K562 (cell line): Measurements from ENCODE around the gene EPHB6. TPM values are rescaled to one million over a fixed set of nuclear protein-coding genes. Genes with fewer than 3 reads are reported as not detected.
A peak's percentile ranks its signal among the peaks of the same experiment; 100 is the strongest.

Experiments used
- ATAC-seq: fragments of 200-7000 bp; cut with Tn5 transposase; 3 replicates; pipeline ENCODE4 v1.9.1; 2020; ENCODE audit warnings: moderate library complexity
- BruUV-seq: library from RNA; stranded (reverse); fragments of 400-500 nt; replicated peaks from 2 replicates; lab custom pipeline; 2021; lab: Mats Ljungman, UMichigan
- CTCF ChIA-PET: fragments of 300-600 bp; formaldehyde crosslinking; extraction: SDS; loops from one replicate; lab custom pipeline; 2021; ENCODE audit warnings: low intra/inter-chr PET ratio; lab: Yijun Ruan, JAX
- POLR2A ChIA-PET: fragments of 300-600, 350-650 bp; sonication (Branson Sonifier 250); formaldehyde crosslinking; extraction: SDS; loops from one replicate; lab custom pipeline; 2021; ENCODE audit warnings: antibody characterized with exemption, inconsistent platforms; lab: Yijun Ruan, JAX
- DNase-seq, 4 experiments: peaks; one replicate each; pipeline versions ENCODE4 v3.0.0 to v3.0.0-alpha.2; 2011 to 2018; ENCODE audit warnings: low spot score in 3 of 4, mixed read lengths in 3 of 4; ENCODE audit errors: extremely low read depth in 1 of 4
- FAIRE-seq: peaks from 2 replicates; lab custom pipeline; 2011; peaks lifted over from hg19 to GRCh38; lab: Jason Lieb, UNC
- H2AFZ ChIP-seq: 2 replicates; pipeline ENCODE4 v1.6.0; 2011; ENCODE audit warnings: low read depth, low read length, control low read depth, inconsistent platforms
- H3K27ac ChIP-seq: fragments of 200-600 bp; 3 replicates; pipeline ENCODE4 v1.8.0; 2011; ENCODE audit warnings: low read depth, mild to moderate bottlenecking, control low read depth, inconsistent platforms, low read length, moderate library complexity, mixed read lengths; ENCODE audit errors: extremely low read depth
- H3K27me3 ChIP-seq, 2 experiments: fragments of 300-600 bp in 1 of 2; 2 replicates in 1 of 2; 3 replicates in 1 of 2; pipeline versions ENCODE4 v1.6.0 to v1.8.0; 2011; ENCODE audit warnings: inconsistent platforms in 2 of 2, low read length in 2 of 2, mild to moderate bottlenecking in 1 of 2, mixed read lengths in 1 of 2, moderate library complexity in 1 of 2; ENCODE audit not compliant: control insufficient read depth in 2 of 2, insufficient read depth in 2 of 2
- H3K36me3 ChIP-seq: fragments of 300-600 bp; 3 replicates; pipeline ENCODE4 v1.8.0; 2011; ENCODE audit warnings: mild to moderate bottlenecking, low read length, inconsistent platforms; ENCODE audit not compliant: control insufficient read depth, insufficient read depth
- H3K4me1 ChIP-seq, 2 experiments: fragments of 200-600 bp in 1 of 2; replicated peaks in 1 of 2; 2 replicates in 1 of 2; 3 replicates in 1 of 2; pipeline versions ENCODE4 v1.5.1 to v1.8.0; 2011; ENCODE audit warnings: inconsistent platforms in 2 of 2, low read length in 2 of 2, mild to moderate bottlenecking in 1 of 2, mixed read lengths in 1 of 2, moderate library complexity in 1 of 2; ENCODE audit not compliant: control insufficient read depth in 2 of 2, insufficient read depth in 2 of 2
- H3K4me2 ChIP-seq: 2 replicates; pipeline ENCODE4 v1.6.1; 2011; ENCODE audit warnings: low read length, control low read depth, inconsistent platforms, mixed read lengths; ENCODE audit not compliant: insufficient read depth
- H3K4me3 ChIP-seq: fragments of 200-600 bp; sonication (generic), shearing (Covaris generic); 2 replicates; pipeline ENCODE4 v1.5.1; 2016; ENCODE audit warnings: control low read depth, inconsistent platforms
- H3K79me2 ChIP-seq: fragments of 200-600 bp; 3 replicates; pipeline ENCODE4 v1.8.0; 2011; ENCODE audit warnings: low read length, inconsistent platforms; ENCODE audit not compliant: control insufficient read depth, insufficient read depth
- H3K9ac ChIP-seq, 2 experiments: 2 replicates each; pipeline versions ENCODE4 v1.6.0 to v1.6.1; 2011; ENCODE audit warnings: low read depth in 2 of 2, low read length in 2 of 2, control low read depth in 1 of 2, inconsistent platforms in 1 of 2, mild to moderate bottlenecking in 1 of 2, mixed read lengths in 1 of 2; ENCODE audit not compliant: insufficient read depth in 1 of 2
- H3K9me1 ChIP-seq: one replicate; pipeline ENCODE4 v1.6.0; 2011; ENCODE audit warnings: inconsistent platforms, mild to moderate bottlenecking, low read length, moderate library complexity; ENCODE audit not compliant: control insufficient read depth, insufficient read depth
- H3K9me3 ChIP-seq: replicated peaks from 2 replicates; pipeline ENCODE4 v1.5.1; 2011; ENCODE audit warnings: low read depth, low read length, inconsistent platforms; ENCODE audit not compliant: control insufficient read depth, insufficient read depth
- H4K20me1 ChIP-seq: replicated peaks from 2 replicates; pipeline ENCODE4 v1.6.1; 2011; ENCODE audit warnings: low read length, inconsistent platforms, mixed read lengths; ENCODE audit not compliant: control insufficient read depth, insufficient read depth
- ARID1B ChIP-seq: fragments of 450-650 bp; IDR thresholded peaks from 2 replicates; pipeline ENCODE4 v1.6.1; 2016; ENCODE audit warnings: antibody characterized with exemption, mild to moderate bottlenecking, inconsistent platforms
- CAMTA2 ChIP-seq: fragments of 250-450 bp; sonication (Bioruptor Pico); conservative IDR thresholded peaks from 2 replicates; pipeline ENCODE4 v1.5.1; 2022
- CBFA2T3 ChIP-seq: fragments of 450-650 bp; IDR thresholded peaks from 2 replicates; pipeline ENCODE4 v1.6.1; 2017
- DIDO1 ChIP-seq: fragments of 450-650 bp; IDR thresholded peaks from 2 replicates; pipeline ENCODE4 v1.6.1; 2016; ENCODE audit warnings: low read depth, missing biosample characterization, missing genetic modification characterization
- ELF1 ChIP-seq: fragments of 200-800 bp; sonication (Bioruptor generic); IDR thresholded peaks from 2 replicates; pipeline ENCODE4 v1.6.1; 2016; ENCODE audit warnings: missing genetic modification characterization, missing compliant biosample characterization
- GATAD2A ChIP-seq: fragments of 450-650 bp; IDR thresholded peaks from 2 replicates; pipeline ENCODE4 v1.6.1; 2017
- HDAC2 ChIP-seq: fragments of 450-650 bp; IDR thresholded peaks from 2 replicates; pipeline ENCODE4 v1.6.1; 2016; ENCODE audit warnings: mild to moderate bottlenecking
- MCM7 ChIP-seq, 2 experiments: fragments of 450-650 bp; IDR thresholded peaks; 2 replicates each; pipeline ENCODE4 v1.6.1; 2016 to 2018
- NCOA4 ChIP-seq: fragments of 450-650 bp; IDR thresholded peaks from 2 replicates; pipeline ENCODE4 v1.6.1; 2018; ENCODE audit warnings: mild to moderate bottlenecking; ENCODE audit not compliant: partially characterized antibody
- NR2C2 ChIP-seq, 2 experiments: fragments of 200-800 bp in 1 of 2; sonication (Bioruptor generic) in 1 of 2; sonication (generic) in 1 of 2; formaldehyde crosslinking in 1 of 2; IDR thresholded peaks; 2 replicates each; pipeline versions ENCODE4 v1.6.1 to v1.8.0; 2016 to 2022; ENCODE audit warnings: mild to moderate bottlenecking in 1 of 2, missing compliant biosample characterization in 1 of 2, missing genetic modification characterization in 1 of 2, missing genetic modification reagents in 1 of 2
- RBM25 ChIP-seq: fragments of 200-400 bp; formaldehyde crosslinking; IDR thresholded peaks from 2 replicates; pipeline ENCODE4 v1.6.1; 2018; ENCODE audit warnings: low read length, low read depth, moderate library complexity; ENCODE audit not compliant: severe bottlenecking
- ZFX ChIP-seq: sonication (generic); formaldehyde crosslinking; IDR thresholded peaks from 2 replicates; pipeline ENCODE4 v1.8.0; 2022; ENCODE audit warnings: mild to moderate bottlenecking, missing genetic modification reagents, moderate library complexity
- WGBS: fragments of 100-300 bp; shearing (Covaris generic); methylation state at CpG from one replicate; pipeline ENCODE4 v1.1.6; 2016; ENCODE audit warnings: low coverage, mixed read lengths; ENCODE audit not compliant: insufficient coverage; ENCODE audit errors: missing lambda C conversion rate; 5-methylcytosine and 5-hydroxymethylcytosine counted together
- in situ Hi-C: fragments of 300-500 bp; cut with MboI; formaldehyde crosslinking; loops from 4 replicates; pipeline ENCODE4 v1.15.0; 2018; ENCODE audit warnings: inconsistent platforms, mixed read lengths
- intact Hi-C: fragments of 100-400 bp; cut with micrococcal nuclease; formaldehyde crosslinking; loops from 2 replicates; pipeline ENCODE4 v1.14.2; 2022
- polyA plus RNA-seq, 8 experiments: library from polyadenylated mRNA; depleted of rRNA in 4 of 8; stranded (reverse) in 5 of 8; unstranded in 3 of 8; fragments of >200 nt; fragmentation: Nextera tagmentation in 2 of 8; fragmentation: Illumina TruSeq in 1 of 8; extraction: Ambion mirVana in 2 of 8; extraction: Trizol in 1 of 8; gene quantifications; 2 replicates each; pipeline versions ENCODE4 v1.2.1 to v1.2.3, GENCODE V29; 2011 to 2014; ENCODE audit warnings: inconsistent platforms in 1 of 8, missing spikeins in 1 of 8
- total RNA-seq, 7 experiments: library from RNA; depleted of rRNA in 6 of 7; stranded (reverse); fragments of >200 nt in 6 of 7; fragmentation: Illumina TruSeq in 2 of 7; extraction: Trizol in 2 of 7; gene quantifications; 2 replicates each; pipeline versions ENCODE4 v1.2.1 to v1.2.3, GENCODE V29; 2011 to 2021; ENCODE audit warnings: low replicate concordance in 1 of 7

The EPHB6 gene
- total and polyA plus RNA-seq, 9 of the 15 experiments (the other 6 are each of a cell fraction or from before 2014, with no cell fraction given): 1.4 to 123 (median 7.6) TPM

GRCh38 chr7:142871260-142872105 lies 16.6 kb downstream of the EPHB6 start:
- intact Hi-C loops: loop anchor here (2.0 kb wide), 1 partner anchor 89 kb away; no protein-coding TSS in a partner anchor
- in situ Hi-C loops: no loop called here

More at GRCh38 chr7:142871260-142872105, 16.6 kb downstream of the EPHB6 start:
- H3K36me3 ChIP-seq: no peaks in the 10 kb centered on the region
- ATAC-seq (no peak), DNase-seq (no peak), FAIRE-seq (no peak)
- no peak overlapping the region for H3K4me3 ChIP-seq
- 18% methylated on average over 23 of the region's 23 CpGs for WGBS
- no peaks in the 10 kb centered on the region for H3K9me1 ChIP-seq
- peaks cover 0 to 19% of the 10 kb centered on the region in 2 experiments; a peak in 1 of 5 replicates for H3K4me1 ChIP-seq
- TF ChIP-seq CBFA2T3: no peak
- TF ChIP-seq NR2C2 (CRISPR knock-in tag; IDR thresholded peaks at IDR 0.05): no peak
- TF ChIP-seq NR2C2 (tag; IDR thresholded peaks at IDR 0.05): no peak
- TF ChIP-seq GATAD2A: no peak
- no peak for TF ChIP-seq NCOA4
- TF ChIP-seq MCM7 (IDR thresholded peaks at IDR 0.05): no peak
- no peak for TF ChIP-seq RBM25
- TF ChIP-seq CAMTA2 (CRISPR knock-in tag): no peak
- no peak for TF ChIP-seq DIDO1 (tag)
- TF ChIP-seq ELF1 (tag): no peak
- TF ChIP-seq HDAC2: no peak
- TF ChIP-seq ZFX (CRISPR knock-in tag): no peak
- no peak for TF ChIP-seq ARID1B
- peak overlapping the region in 1 of 2 experiments; percentile 10; a peak in 1 of 4 replicates for H3K9ac ChIP-seq
- 0 out of 2 replicates have a peak, but pooled peaks cover 4% of the 10 kb centered on the region for H4K20me1 ChIP-seq
- H3K9me3 ChIP-seq: no peaks in the 10 kb centered on the region
- H3K79me2 ChIP-seq: no peaks in the 10 kb centered on the region
- BruUV-seq: no TSS peak
- ChIA-PET POLR2A (interaction anchor here (0.6 to 1.5 kb wide), 3 partner anchors 136 to 269 kb away, joined by 3 read pairs; no protein-coding TSS in a partner anchor), CTCF (no interaction called here)
- H3K27ac ChIP-seq: no peak overlapping the region
- no peak overlapping the region for H3K4me2 ChIP-seq
- H3K27me3 ChIP-seq: peaks cover 2 to 71% of the 10 kb centered on the region in 2 experiments; a peak in 3 of 5 replicates
- H2AFZ ChIP-seq: no peak overlapping the region
